GM19025 (cell line): ENCODE measurements around the gene PTPN1.
"Not testable (repeated sequence)": the region's sequence is repeated elsewhere in the genome, so short reads cannot be mapped to it uniquely, and the experiment has no call there.

Experiments used
- ATAC-seq: cut with Tn5 transposase; IDR thresholded peaks from one replicate; pipeline ENCODE4 v1.9.1; 2021; ENCODE audit warnings: mild to moderate bottlenecking, low read depth, moderate library complexity; ENCODE audit not compliant: unreplicated experiment

Gene PTPN1

DNA sequence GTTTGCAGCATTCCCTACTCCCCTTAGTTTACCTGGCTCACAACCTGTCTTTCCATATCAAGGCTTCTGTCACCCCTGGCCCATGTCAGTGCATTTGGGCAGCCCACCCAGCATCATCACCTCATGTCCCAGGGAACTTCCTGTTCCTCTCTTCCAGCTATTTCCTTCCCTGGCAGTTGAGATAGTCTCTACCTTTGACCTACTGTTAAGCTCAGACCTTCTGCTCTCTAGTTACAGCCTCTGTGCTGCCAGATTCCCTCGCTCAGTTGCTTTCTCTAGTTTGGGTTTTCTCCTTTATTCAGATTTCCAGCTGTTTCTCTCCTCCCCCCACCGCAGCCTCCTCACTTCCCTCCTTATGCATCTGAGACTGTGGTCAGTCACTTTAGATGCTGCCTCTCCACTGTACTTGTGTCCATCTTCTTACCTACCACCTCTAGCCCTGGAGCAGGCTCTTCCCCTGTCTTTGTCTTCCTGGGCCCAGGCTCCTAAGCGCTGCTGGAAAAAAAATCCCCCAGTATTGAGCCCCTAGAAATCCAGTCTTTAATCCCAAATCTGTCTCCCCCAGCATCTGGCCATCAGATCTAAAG, 16.3 kb downstream of the PTPN1 start:
- ATAC-seq: no peak

GRCh38 chr20:50527068-50527605, 17.0 kb downstream of the PTPN1 start:
- no peak for ATAC-seq

DNA sequence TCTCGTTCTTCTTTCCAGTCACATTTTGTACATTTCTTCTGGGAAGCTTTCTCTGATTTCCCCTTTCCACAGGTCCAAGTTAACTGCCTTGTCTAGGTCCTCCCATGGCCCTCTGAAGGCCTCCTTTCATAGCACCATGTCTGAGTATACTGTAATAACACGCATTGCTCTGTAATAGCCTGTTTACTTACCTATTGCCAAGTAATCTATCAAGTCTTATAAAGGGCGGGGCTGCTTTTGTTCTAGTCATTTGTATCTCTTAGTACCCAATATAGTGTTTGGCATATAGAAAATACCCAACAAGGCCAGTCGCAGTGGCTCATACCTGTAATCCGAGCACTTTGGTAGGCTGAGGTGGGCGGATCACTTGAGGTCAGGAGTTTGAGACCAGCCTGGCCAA, 17.9 kb downstream of the PTPN1 start:
- ATAC-seq: no peak

- no peak for ATAC-seq
Observed at GRCh38 chr20:50528804-50529351, 18.7 kb downstream of the PTPN1 start.

- ATAC-seq: no peak
Observed at GRCh38 chr20:50532221-50532620, 22.0 kb downstream of the PTPN1 start.

- ATAC-seq: no peak
Observed at GRCh38 chr20:50533061-50533460, 22.9 kb downstream of the PTPN1 start.

DNA sequence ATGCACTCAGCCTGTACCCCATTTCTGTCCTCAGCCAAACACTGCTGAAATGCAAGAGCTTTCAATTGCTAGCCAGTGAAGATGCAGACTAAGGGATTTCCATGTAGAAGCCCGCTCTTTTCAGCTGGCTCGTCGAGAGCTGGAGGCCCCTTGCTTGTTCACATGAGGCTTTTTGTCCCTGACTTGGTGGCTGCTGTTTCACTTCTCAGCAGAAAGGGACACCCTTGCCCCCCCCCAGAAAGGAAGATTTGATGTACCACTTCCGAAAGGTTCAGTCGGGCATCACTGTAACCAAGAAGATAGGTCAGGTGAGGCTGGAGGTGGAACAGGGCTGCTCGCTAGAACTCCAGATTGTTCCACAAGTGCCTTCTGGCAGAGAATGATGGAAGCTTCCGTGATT, 23.3 kb downstream of the PTPN1 start:
- ATAC-seq: no peak

DNA sequence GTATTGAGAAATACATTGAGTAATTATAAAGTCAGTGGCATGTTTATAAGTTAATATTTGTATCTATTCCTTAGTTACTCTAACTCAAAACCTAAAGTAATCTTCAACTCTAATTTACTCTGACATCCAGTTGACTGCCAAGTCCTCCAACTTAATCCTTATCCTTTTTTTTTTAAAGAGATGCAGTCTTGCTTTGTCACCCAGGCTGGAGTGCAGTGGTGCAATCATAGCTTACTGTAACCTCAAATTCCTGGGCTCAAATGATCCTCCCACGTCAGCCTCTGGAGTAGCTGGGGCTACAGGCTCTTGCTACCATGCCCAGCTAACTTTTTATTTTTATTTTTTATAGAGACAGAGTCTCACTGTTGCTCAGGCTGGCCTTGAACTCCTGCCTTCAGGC, 24.4 kb downstream of the PTPN1 start:
- ATAC-seq: no peak

GRCh38 chr20:50535162-50535561, 25.0 kb downstream of the PTPN1 start:
- ATAC-seq: no peak

GRCh38 chr20:50536333-50536732, 26.1 kb downstream of the PTPN1 start:
- no peak for ATAC-seq

DNA sequence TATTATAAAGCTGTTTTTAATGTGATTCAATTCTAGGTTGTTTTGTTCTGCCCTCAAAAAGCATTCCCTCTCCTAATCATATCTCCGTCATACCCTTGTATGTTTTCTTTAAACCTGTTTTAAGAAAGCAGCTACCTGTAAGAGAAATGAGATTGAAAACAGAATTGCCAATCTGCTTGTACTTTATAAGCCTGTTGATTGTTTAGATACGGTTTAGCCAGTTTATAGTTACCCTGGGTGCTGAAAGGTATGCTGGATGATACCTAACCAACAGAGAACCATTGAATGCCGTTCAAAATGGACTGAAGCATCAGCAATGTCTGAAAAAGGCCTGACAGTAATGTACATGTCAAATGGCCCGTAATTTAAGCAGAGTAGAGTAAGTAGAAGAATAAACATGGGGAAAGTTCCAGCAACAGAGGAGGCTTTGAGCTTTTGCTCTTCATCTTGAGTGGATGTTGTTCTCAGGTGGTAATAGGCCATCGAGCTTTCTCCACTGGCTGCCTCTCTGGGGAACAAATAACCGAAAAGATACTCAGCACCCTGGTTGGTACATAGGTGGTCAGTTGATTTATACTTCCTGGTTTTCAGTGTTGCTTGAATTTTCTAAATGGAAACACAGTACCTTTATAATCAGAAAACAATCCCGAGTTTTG, 27.5 kb downstream of the PTPN1 start:
- no peak for ATAC-seq

DNA sequence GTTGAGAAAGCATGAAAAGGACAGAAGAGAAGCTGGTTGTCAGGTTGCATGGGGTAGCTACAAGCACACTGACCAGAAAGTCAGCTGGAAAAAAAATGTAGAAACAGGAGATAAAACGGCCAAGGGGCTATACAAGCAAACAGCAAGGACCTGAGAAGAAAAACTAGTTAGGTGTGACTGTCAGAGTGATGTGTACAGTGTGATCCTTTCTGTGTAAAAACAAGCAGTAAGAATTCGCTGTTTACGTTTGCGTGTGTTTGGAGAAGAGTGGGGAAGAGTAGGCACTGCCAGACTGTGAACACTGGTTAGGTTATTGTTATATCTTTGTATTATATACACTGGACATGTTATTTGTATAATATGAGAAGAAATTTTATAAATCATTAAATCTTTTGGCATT, 28.1 kb downstream of the PTPN1 start:
- ATAC-seq: no peak

DNA sequence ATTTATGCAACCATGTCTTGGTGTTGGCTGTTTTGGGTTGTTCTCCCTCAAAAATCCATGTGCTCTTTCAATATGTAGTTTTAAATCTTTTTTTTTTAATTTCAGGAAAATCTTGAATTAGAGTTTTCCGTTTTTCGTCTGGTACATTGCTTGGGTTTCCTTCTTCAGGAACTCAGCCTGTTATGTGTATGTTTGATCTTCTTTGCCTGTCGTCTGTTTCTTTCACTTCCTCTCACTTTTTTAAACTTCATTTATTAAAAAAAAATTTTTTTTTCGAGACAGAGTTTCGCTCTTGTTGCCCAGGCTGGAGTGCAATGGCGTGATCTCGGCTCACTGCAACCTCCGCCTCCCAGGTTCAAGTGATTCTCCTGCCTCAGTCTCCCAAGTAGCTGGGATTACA, 29.6 kb downstream of the PTPN1 start:
- ATAC-seq: not testable (repeated sequence)

DNA sequence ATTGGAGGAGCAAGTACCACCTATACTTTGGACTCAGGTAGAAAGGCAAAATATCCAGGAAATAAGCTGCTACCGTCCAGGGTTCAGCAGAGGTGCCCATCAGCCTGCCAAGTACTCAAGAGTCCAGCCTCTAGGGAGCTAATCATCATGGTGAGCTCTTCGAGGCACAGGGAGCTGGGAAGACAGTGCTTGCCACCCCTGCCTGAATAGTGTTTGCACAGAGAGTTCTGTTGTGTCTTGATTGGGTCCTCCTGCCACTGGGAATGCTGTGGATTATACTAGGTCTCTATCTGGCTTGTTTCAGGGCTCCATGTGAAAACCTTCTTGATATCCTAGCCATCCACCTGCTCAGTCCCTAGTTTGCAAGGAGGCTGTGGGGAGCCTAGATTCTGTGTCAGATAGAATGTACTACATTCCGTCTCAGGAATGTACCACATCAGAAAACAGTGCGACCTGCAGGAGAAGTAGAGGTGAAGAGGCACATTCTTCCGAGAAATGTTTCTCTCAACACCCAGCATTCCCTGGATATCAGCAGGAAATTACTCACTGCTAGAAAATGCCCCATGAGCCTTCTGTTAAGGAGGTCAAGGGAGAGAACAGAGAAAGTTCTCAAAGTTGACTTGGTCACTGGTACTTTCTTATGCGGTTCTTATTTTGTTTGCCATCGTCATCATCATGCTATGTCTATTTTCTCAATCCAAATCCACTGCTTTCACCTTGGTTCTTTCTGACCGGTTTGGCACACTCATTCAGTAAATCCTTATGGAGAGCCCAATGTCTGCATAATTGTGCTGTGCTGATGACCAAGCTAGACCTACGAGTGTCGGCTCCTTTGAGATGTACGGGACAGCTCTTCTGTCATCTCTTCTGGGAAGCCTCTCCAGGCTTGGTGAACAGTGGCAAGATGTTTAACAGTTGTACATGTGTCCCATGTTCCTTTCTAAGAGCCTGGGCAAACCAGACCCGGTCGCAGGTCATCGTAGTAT, 30.7 kb downstream of the PTPN1 start:
- ATAC-seq: no peak

GRCh38 chr20:50541606-50542041, 31.4 kb downstream of the PTPN1 start:
- ATAC-seq: no peak

DNA sequence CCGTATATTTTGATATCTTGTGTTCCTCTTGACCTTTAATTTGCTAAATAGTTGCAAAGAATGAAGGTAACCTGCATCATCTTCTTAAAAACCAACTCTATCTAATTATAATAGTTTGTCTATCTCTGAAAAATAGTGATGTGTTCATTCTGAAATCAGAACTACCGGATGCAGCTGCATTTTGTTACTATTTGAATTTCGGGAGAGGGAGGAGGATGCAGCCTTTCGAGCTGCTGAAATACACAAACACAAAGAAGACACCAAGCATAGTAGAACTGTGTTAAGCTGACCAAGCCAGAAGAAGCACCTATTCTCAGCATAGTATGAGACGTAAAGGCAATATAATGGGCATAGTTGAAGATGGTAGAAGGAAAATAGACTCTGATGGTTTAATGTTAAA, 33.1 kb downstream of the PTPN1 start:
- ATAC-seq: no peak

DNA sequence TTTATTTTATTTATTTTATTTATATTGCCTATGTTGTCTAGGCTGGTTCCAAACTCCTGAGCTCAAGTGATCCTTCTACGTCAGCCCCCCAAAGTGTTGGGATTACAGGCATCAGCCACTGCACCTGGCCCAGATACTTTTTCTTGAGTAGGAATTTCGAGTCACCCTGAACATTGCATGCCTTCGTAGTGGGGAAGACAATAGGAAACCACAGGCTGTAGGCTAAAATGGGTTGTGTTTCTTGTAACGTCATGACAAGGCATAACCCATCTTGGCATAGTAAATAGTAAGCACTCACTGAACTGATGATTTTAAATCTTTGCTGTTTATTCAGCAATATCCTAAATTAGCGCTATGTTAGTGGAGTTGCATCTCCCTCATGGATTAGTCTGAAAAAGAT, 34.9 kb downstream of the PTPN1 start:
- ATAC-seq: no peak

- no peak for ATAC-seq
Observed at GRCh38 chr20:50546729-50547314, 36.6 kb downstream of the PTPN1 start.

DNA sequence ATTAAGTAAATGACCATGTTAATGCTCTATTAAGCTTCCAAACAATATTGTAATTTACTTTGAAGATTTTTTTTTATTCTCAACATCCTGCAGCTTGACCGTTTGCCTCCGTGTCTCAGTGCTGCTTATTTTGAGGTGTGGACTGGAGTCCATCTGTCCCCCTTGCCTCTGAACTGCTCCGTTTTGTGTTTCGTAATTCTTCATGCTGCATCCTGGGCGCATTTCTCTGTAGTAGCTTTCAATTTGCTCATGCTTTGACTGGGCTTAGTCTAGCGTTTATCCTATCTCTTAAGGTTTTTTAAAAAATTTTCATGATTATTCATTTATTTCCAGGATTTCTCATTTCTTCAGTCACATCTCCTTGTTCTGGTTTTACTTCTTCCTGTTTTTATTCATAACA, 37.8 kb downstream of the PTPN1 start:
- ATAC-seq: no peak

GRCh38 chr20:50548396-50548795, 38.2 kb downstream of the PTPN1 start:
- no peak for ATAC-seq
